GM19468 (cell line): ENCODE results near the gene TMOD1.
"Not testable (repeated sequence)": the region's sequence is repeated elsewhere in the genome, so short reads cannot be mapped to it uniquely, and the experiment has no call there.

Experiments
- ATAC-seq: cut with Tn5 transposase; IDR thresholded peaks from one replicate; pipeline ENCODE4 v1.9.1; 2021; ENCODE audit warnings: mild to moderate bottlenecking, moderate library complexity, moderate number of reproducible peaks; ENCODE audit not compliant: unreplicated experiment; ENCODE audit errors: extremely low read depth

Gene TMOD1

GRCh38 chr9:97501177-97501971 is at the start of gene TMOD1:
Gene TMOD1, plus strand, starts transcription at chr9:97501666. Its CDS starts 22,523 bp downstream, at chr9:97524189.
- peak; percentile 23 for ATAC-seq

- not testable (repeated sequence) for ATAC-seq
Measured at GRCh38 chr9:97453573-97453972, 47.9 kb upstream of the TMOD1 start.

GRCh38 chr9:97456841-97457240 is 44.6 kb upstream of the TMOD1 start:
- ATAC-seq: not testable (repeated sequence)

- no peak for ATAC-seq
Measured at GRCh38 chr9:97459326-97459725, 42.1 kb upstream of the TMOD1 start.

GRCh38 chr9:97462159-97462558 is 39.3 kb upstream of the TMOD1 start:
- no peak for ATAC-seq

DNA sequence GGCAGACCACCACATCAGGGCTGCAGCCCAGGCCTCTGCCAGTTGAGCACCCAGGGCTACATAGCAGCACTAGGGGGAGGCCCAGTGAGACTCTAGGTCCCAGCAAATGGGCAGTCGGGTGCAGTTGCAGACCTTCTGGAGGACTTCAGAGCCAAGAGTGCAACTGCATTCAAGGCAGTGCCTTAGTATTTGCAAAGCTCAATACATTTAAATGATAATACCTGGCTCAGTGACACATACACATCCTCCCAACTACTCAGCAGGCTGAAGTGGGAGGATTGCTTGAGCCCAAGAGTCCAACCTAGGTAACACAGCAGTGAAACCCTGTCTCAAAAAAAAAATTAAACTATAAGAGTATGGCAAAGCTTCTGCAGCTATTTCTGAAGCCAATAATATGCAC is 38.6 kb upstream of the TMOD1 start:
- no peak for ATAC-seq

DNA sequence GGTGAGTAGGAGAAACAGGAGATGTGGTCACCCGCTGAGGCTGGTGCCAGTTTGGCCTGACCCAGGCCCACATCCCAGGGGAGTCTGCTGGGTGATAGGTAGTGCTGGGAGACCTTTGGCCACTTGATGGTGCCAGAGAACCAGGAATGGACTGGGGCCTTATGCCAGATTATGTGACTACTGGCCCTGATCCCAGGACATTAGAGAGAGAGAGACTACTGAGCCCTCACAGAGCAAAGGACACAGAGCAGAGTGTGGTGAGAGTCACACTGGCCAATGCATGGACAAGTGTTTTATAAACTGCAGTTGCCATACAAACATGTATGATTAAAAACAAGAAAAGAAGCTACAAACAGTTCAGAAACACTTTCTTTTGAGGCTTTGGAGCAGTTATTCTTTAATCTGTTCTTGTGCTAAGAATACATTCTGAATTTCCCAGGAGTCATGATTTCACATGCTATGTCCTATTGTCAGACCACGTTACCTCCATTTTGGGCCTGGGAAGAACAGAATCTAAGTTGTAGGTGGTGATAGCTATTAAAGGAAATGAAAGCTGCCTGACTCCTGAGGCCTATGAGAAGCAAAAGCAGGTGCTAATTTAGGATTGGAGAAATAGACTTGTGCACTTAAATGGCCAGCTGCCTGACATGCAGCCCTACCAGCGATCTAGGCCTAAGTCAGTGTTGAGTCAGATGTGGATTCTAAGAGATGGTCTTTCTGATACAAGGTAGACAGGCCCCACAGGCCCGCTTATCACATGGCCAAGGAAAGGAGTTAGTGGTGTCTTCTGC is 32.6 kb upstream of the TMOD1 start:
- peak; percentile 44 for ATAC-seq

DNA sequence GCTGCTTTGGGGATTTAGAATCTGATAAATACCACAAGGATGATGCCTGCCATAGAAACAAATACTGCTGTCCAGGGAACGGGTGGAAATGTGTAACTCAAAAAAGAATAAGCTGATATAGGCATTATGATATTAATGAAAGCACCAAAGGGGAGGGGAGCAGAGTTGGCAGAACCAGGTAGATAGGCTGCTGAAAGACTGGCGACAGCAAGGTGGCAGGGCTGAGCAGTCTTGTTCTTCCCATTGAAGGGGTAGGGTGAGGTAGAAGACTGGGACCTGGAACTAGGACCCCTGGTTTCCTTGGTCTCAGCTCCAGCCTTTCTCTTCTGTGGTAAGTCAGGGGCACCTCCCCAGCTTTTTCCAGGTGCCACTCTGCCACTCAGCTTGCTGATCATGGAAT is 31.4 kb upstream of the TMOD1 start:
- no peak for ATAC-seq

- ATAC-seq: no peak
Measured at GRCh38 chr9:97473717-97474116, 27.7 kb upstream of the TMOD1 start.

DNA sequence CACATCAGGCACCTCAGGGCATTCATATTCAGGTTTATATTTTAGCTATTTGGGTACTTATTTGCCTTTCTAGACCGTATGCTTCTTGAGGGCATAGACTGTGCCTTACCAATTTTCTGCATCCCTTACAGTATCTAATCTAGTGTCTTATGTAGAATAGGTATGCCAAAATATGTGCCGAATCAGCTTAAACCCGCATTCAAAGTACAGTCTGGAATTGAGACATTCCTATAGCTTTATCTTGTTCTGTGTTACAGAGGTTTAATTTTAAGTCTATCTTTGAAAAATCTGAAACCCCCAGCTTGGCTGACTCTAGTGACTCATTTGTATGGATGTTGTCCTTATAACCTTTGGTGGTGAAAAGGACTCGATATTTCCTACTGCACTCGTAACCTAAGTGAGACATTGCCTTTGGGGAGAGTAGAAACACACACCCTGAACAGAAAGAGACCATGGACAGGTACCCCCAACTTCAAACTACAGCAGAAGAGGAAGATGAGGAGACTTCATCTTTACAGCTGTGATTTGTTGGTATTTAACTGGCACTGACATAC is 27.0 kb upstream of the TMOD1 start:
- no peak for ATAC-seq

DNA sequence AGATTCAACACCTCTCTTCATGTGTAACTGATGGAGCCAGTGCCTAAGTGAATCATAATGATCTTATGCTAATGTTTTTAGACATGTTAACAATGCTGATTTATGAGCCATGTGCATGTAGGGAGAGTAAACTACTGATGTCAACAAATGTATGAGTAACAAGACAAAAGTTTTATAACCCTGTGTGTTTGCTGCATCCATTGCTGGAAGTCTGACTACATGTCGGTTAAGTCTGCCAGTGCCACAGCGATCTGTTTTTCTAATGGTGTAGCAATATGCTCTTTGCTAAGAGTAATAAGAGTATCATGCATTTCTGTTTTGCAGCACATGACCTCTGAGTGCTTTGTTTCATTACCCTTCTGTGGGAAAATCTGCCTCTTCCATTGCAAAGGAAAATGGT is 26.4 kb upstream of the TMOD1 start:
- no peak for ATAC-seq

- no peak for ATAC-seq
Measured at GRCh38 chr9:97478301-97478981, 23.0 kb upstream of the TMOD1 start.

- no peak for ATAC-seq
Measured at GRCh38 chr9:97479496-97480159, 21.8 kb upstream of the TMOD1 start.

GRCh38 chr9:97480174-97480573 is 21.3 kb upstream of the TMOD1 start:
- no peak for ATAC-seq

GRCh38 chr9:97480749-97481148 is 20.7 kb upstream of the TMOD1 start:
- ATAC-seq: no peak

DNA sequence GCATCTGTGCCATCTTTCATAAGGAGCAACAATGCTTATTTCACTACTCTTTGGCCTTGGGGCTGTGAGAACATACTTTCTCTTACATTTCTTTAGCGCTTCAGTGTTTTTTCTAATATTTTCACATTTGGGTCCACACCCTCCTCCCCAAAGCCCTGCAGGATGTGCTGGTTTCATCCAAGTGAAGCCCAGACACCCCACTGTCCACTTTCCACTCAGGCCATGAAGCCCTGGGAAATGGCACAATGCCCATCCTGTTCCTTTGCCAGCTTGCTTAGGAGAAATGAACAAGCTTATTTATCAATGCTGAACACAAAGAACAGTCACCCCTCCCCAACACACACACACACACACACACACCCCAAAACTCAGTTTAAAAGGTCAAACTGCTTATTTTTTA is 17.3 kb upstream of the TMOD1 start:
- ATAC-seq: no peak

GRCh38 chr9:97487107-97487506 is 14.4 kb upstream of the TMOD1 start:
- ATAC-seq: no peak

DNA sequence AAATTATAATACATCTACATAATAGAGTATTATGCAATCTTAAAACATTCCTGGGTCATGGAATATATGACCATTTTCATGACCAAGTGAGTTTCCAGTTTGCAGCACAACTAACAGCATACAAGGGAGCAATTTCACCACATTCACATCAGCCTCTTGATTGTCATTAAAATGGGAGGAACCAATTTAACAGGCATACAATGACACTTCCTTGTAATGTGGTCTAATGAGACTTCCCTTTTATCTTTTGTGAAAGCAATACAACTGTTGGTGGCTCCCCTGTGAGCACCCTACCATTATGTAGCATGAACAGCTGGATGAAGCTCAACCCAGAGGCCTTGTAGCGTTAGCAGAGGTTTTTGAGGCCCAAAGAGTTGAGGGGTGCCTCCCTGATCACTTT is 13.6 kb upstream of the TMOD1 start:
- ATAC-seq: no peak

DNA sequence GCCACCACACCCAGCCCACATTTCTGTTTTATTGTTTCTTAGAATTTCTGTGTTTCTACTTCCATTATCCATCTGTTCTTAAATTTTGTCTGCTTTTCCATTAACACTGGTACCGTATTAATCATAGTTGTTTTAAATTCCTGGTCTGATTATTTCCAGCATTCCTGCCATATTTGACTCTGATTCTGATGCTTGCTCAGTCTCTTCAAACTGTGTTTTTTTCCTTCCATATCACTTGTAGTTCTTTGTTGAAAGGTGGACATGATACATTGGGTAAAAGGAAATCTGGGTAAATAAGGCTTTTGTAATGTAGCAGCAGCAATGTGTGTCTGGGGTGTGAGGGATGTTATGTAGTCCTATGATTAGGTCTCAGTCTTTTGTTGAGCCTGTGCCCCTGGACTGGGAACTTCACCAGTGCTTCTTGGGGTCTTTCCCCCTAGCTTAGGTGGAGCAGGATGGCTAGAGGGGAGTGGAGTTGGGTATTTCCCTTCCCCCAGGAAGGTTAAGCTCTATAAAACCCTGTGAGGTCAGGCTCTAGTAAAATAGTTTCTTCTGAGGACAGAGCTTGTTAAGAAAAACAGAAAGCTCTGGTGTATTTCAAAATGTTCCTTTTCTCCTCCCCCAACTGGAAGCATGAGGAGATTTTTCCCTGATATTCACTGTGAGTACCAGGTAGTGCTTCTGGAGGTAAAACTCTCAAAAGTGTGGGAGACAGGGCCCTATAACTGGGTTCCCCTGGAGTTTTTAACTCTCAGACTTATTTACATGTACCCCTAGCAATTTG is 10.1 kb upstream of the TMOD1 start:
- no peak for ATAC-seq
